Cerebellar nuclear complex (tissue), 1 donor: ENCODE measurements around the gene SH2D3C.

Source experiments
- DNase-seq, 2 experiments: peaks; one replicate each; lab custom pipeline; 2025; lab: John Stamatoyannopoulos, UW

The SH2D3C gene

GRCh38 chr9:127808347-127809001 is 30.0 kb upstream of the SH2D3C start:
- no peak for DNase-seq

- no peak for DNase-seq
These were observed 28.4 kb upstream of the SH2D3C start for GRCh38 chr9:127806871-127807270.

- DNase-seq: no peak
These were observed 27.2 kb upstream of the SH2D3C start for GRCh38 chr9:127805620-127806019.

GRCh38 chr9:127803507-127804352 is 25.3 kb upstream of the SH2D3C start:
- no peak for DNase-seq

GRCh38 chr9:127802576-127803443 is 24.3 kb upstream of the SH2D3C start, which contains the start of gene FPGS:
Gene FPGS (plus strand): TSS chr9:127802882. CDS start chr9:127802925, 43 bp downstream.
- peak in 1 of 2 experiments; percentile 55 for DNase-seq

- no peak for DNase-seq
These were observed 23.6 kb upstream of the SH2D3C start for GRCh38 chr9:127801955-127802575.

- no peak for DNase-seq
These were observed 18.4 kb upstream of the SH2D3C start for GRCh38 chr9:127796852-127797370.

- no peak for DNase-seq
These were observed 17.9 kb upstream of the SH2D3C start for GRCh38 chr9:127796225-127796813.

GRCh38 chr9:127794001-127794791 is 15.7 kb upstream of the SH2D3C start:
- DNase-seq: no peak

- DNase-seq: peak in 1 of 2 experiments; percentile 26
These were observed 14.7 kb upstream of the SH2D3C start for GRCh38 chr9:127793093-127793708.

GRCh38 chr9:127792417-127793031 is 14.1 kb upstream of the SH2D3C start:
- DNase-seq: no peak

- no peak for DNase-seq
These were observed 12.6 kb upstream of the SH2D3C start for GRCh38 chr9:127791085-127791484.

GRCh38 chr9:127790094-127790855 is 11.8 kb upstream of the SH2D3C start:
- DNase-seq: no peak

- no peak for DNase-seq
These were observed 10.7 kb upstream of the SH2D3C start for GRCh38 chr9:127789179-127789578.

GRCh38 chr9:127788337-127789011 is 10.0 kb upstream of the SH2D3C start:
- no peak for DNase-seq

- DNase-seq: no peak
These were observed 8.3 kb upstream of the SH2D3C start for GRCh38 chr9:127786773-127787104.

GRCh38 chr9:127785933-127786772 is 7.7 kb upstream of the SH2D3C start, which contains the start of gene CDK9:
Gene CDK9 (plus strand): TSS chr9:127786034. CDS start chr9:127786149, 115 bp downstream.
- DNase-seq: peak in 1 of 2 experiments; percentile 55
